Esophagus muscularis mucosa (tissue), 4 donors: ENCODE data around the gene SKIC3. TPM values are rescaled to one million over a fixed set of nuclear protein-coding genes. Genes with fewer than 3 reads are reported as not detected.

Experiments used
- DNase-seq: peaks from one replicate; pipeline ENCODE4 v3.0.0-alpha.2; 2017; ENCODE audit errors: extremely low spot score
- H3K27ac ChIP-seq, 4 donors: fragments of 200-600 bp; sonication (generic); replicated peaks in 1 of 4; 1 replicate in 3 of 4; 2 replicates in 1 of 4; pipeline ENCODE4 v1.5.1; 2016 to 2019; ENCODE audit warnings: mild to moderate bottlenecking in 1 of 4
- H3K27me3 ChIP-seq, 4 donors: fragments of 200-600 bp; sonication (generic); one replicate each; pipeline versions ENCODE4 v1.5.1 to v1.6.0; 2016 to 2019
- H3K36me3 ChIP-seq, 4 donors: fragments of 200-600 bp; sonication (generic); one replicate each; pipeline ENCODE4 v1.5.1; 2016 to 2019
- H3K4me1 ChIP-seq, 4 donors: fragments of 200-600 bp; sonication (generic); one replicate each; pipeline ENCODE4 v1.5.1; 2016 to 2019
- H3K4me3 ChIP-seq, 4 donors: fragments of 200-600 bp; sonication (generic); 1 replicate in 2 of 4; 2 replicates in 2 of 4; pipeline ENCODE4 v1.5.1; 2016 to 2019; ENCODE audit warnings: mild to moderate bottlenecking in 4 of 4, moderate library complexity in 1 of 4
- H3K9me3 ChIP-seq, 4 donors: fragments of 200-600 bp; sonication (generic); 1 replicate in 3 of 4; 2 replicates in 1 of 4; pipeline ENCODE4 v1.5.1; 2016 to 2019
- EP300 ChIP-seq: sonication (generic); formaldehyde crosslinking; IDR thresholded peaks from one replicate; pipeline ENCODE4 v1.6.1; 2017; ENCODE audit warnings: antibody characterized with exemption
- POLR2A ChIP-seq: fragments of 450-650 bp; IDR thresholded peaks from one replicate; pipeline ENCODE4 v1.6.1; 2017; ENCODE audit warnings: antibody characterized with exemption, moderate library complexity, mild to moderate bottlenecking, low read depth
- POLR2AphosphoS5 ChIP-seq, 2 donors: sonication (generic); formaldehyde crosslinking; IDR thresholded peaks; one replicate each; pipeline ENCODE4 v1.6.1; 2017; ENCODE audit warnings: antibody characterized with exemption in 2 of 2
- WGBS: methylation state at CpG from one replicate; pipeline ENCODE4 v1.1.5; 2018; 5-methylcytosine and 5-hydroxymethylcytosine counted together
- intact Hi-C: fragments of 100-400 bp; cut with DNase I; formaldehyde crosslinking; loops from one replicate; pipeline ENCODE4 v1.15.1; 2023
- small RNA-seq, 3 donors: library from RNA; depleted of rRNA; stranded (forward); fragments of <200 nt; gene quantifications; one replicate each; pipeline ENCODE3, GENCODE V24; 2016
- total RNA-seq, 4 donors: library from RNA; depleted of rRNA; stranded (reverse); fragments of >200 nt; gene quantifications; one replicate each; pipeline versions ENCODE4 v1.1.0 to v1.2.1, GENCODE V29; 2016
- TF ChIP-seq, protein P1 (sequence below), 3 experiments: fragments of 200-600 bp in 2 of 3; fragments of 450-650 bp in 1 of 3; sonication (generic) in 2 of 3; IDR thresholded peaks; one replicate each; pipeline ENCODE4 v1.5.1; 2017 to 2019; ENCODE audit warnings: antibody characterized with exemption in 3 of 3, mild to moderate bottlenecking in 2 of 3, moderate library complexity in 1 of 3

The SKIC3 gene
- total RNA-seq, 4 donors from 2014 or later = 46.6 to 76.8 (median 55.2) TPM

DNA sequence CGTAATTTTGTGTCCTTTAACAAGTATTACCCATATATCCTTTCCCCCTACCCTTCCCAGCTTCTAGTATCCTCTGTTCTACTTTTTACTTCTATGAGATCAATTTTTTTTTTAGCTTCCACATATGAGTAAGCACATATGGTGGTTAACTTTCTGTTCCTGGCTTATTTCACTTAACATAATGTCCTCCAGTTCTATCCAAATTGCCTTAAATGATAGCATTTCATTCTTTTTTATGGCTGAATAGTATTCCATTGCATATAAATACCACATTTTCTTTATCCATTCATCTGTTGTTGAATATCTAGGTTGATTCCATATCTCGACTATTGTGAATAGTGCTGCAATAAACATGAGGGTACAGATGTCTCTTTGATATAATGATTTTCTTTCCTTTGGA lies 36.4 kb downstream of the SKIC3 start:
- intact Hi-C loops = no loop called here
- Histone ChIP-seq H3K36me3 (peaks cover 22 to 99% (median 63%) of the 10 kb centered on the region in 4 donors), H3K4me3 (no peak overlapping the region), H3K27me3 (no peaks in the 10 kb centered on the region), H3K27ac (no peak overlapping the region), H3K9me3 (no peaks in the 10 kb centered on the region), H3K4me1 (no peaks in the 10 kb centered on the region)
- TF ChIP-seq POLR2AphosphoS5 (IDR thresholded peaks at IDR 0.05) = no peak
- no peak for TF ChIP-seq POLR2A
- no peak for TF ChIP-seq EP300
- TF ChIP-seq, protein P1, sequence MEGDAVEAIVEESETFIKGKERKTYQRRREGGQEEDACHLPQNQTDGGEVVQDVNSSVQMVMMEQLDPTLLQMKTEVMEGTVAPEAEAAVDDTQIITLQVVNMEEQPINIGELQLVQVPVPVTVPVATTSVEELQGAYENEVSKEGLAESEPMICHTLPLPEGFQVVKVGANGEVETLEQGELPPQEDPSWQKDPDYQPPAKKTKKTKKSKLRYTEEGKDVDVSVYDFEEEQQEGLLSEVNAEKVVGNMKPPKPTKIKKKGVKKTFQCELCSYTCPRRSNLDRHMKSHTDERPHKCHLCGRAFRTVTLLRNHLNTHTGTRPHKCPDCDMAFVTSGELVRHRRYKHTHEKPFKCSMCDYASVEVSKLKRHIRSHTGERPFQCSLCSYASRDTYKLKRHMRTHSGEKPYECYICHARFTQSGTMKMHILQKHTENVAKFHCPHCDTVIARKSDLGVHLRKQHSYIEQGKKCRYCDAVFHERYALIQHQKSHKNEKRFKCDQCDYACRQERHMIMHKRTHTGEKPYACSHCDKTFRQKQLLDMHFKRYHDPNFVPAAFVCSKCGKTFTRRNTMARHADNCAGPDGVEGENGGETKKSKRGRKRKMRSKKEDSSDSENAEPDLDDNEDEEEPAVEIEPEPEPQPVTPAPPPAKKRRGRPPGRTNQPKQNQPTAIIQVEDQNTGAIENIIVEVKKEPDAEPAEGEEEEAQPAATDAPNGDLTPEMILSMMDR (IDR thresholded peaks at IDR 0.05) = no peak
- no peak for DNase-seq
- WGBS = 100% methylated on average over 2 of the region's 2 CpGs

DNA sequence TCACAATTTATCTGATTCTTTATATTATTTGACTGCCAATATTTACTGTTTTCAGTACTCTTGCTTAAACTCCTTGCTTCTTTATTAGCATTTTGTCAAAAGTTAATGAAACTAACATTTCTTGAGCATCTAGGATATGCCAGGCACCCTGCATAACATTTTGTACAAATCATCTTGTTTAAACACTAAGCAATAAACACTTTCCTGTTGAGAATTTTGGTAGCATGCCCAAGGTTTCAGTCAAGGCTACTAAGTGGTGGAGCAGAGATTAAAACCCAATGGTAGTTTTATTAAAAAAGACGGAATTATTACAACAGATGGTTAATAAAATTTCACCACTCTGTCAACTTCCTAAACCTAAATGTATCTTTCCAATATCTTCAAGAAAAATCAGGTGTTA lies 43.2 kb downstream of the SKIC3 start:
- H3K9me3 ChIP-seq = no peaks in the 10 kb centered on the region
- no peaks in the 10 kb centered on the region for H3K27me3 ChIP-seq
- TF ChIP-seq, protein P1 (IDR thresholded peaks at IDR 0.05) = no peak
- TF ChIP-seq POLR2AphosphoS5 (IDR thresholded peaks at IDR 0.05) (no peak), POLR2A (no peak), EP300 (no peak)
- peaks cover 40 to 100% (median 79%) of the 10 kb centered on the region in 4 donors for H3K36me3 ChIP-seq
- WGBS = 92% methylated on average over 1 of the region's 1 CpG
- intact Hi-C loops = no loop called here
- H3K4me1 ChIP-seq = no peaks in the 10 kb centered on the region
- no peak overlapping the region for H3K4me3 ChIP-seq
- no peak for DNase-seq
- H3K27ac ChIP-seq = no peak overlapping the region

DNA sequence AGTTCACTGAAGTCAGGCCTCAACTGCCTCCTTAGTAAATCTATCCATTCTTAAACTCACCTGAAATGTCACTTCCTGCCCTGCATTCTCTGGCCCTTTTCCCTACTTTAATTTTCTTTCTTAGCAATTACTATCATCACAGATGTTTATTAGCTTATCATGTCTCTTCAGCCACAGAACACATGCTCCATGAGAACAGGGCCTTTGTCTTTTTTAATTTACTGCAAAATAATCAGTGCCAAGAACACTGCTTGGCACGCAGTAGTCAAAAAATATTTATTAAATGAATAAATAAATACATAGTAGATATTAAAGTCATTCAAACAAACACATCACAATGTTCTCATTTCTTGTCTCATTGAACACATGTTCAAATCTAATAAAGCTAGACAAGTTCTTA lies 46.2 kb downstream of the SKIC3 start:
- peaks cover 50 to 100% (median 73%) of the 10 kb centered on the region in 4 donors for H3K36me3 ChIP-seq
- TF ChIP-seq, protein P1 (IDR thresholded peaks at IDR 0.05) = no peak
- no peak for TF ChIP-seq POLR2A
- no peak for TF ChIP-seq EP300
- no peak for TF ChIP-seq POLR2AphosphoS5 (IDR thresholded peaks at IDR 0.05)
- H3K27ac ChIP-seq = no peak overlapping the region
- WGBS = 72% methylated on average over 1 of the region's 1 CpG
- no peaks in the 10 kb centered on the region for H3K9me3 ChIP-seq
- no peak for DNase-seq
- no peaks in the 10 kb centered on the region for H3K4me1 ChIP-seq
- H3K27me3 ChIP-seq = no peaks in the 10 kb centered on the region
- no peak overlapping the region for H3K4me3 ChIP-seq
- intact Hi-C loops = no loop called here

Small RNA genes lying within 50 kb of the gene (small RNA-seq; reads per million reads assigned to genes)
- gene RNU6-308P = 0 reads per million in 3 donors

Other genes with a start within 250 kb of the SKIC3 start
- not detected for gene FAM81B, start 163.6 kb downstream of the SKIC3 start, total RNA-seq
- 1 to 10 TPM; 5.0 to 7.3 (median 6.7) TPM for gene ARSK, start 124 bp upstream of the SKIC3 start, total RNA-seq
- gene GPR150, start 65.1 kb upstream of the SKIC3 start, total RNA-seq = 1 to 10 TPM in 1 of 4 donors, under 1 TPM in 2, not detected in 1; 0.42 to 1.1 (median 0.92) TPM
- 1 to 10 TPM in 1 of 4 donors, under 1 TPM in 3; 0.63 to 1.7 (median 0.84) TPM for gene RFESD, start 91.8 kb upstream of the SKIC3 start, total RNA-seq
- not detected for gene SPATA9, start 128.0 kb upstream of the SKIC3 start, total RNA-seq
- gene RHOBTB3, start 176.4 kb upstream of the SKIC3 start, total RNA-seq = 100 to 1,000 TPM in 1 of 4 donors, 10 to 100 TPM in 3; 72.9 to 165 (median 89.2) TPM